ENCODE results near the gene PNPLA6.

DNA sequence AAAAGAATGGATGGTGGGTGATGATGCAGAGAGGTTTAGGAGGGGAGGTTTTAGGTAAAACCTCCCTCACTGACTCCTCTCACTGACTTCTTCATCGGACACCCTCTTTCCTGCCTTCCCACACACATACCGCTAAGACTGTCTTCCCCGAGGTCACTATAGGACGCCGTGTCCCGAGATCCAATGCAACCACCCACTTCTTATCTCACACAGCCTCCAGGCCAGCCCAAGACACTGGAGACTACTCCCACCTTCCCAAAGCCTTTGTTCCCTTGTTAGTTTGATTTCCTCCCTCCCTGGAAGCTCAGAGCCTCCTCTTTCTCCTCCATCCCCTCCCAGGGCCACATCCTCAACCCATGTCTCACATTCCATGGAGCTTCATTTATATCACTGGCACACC is 43.7 kb downstream of the PNPLA6 start:
- TF ChIP-seq, protein P1, sequence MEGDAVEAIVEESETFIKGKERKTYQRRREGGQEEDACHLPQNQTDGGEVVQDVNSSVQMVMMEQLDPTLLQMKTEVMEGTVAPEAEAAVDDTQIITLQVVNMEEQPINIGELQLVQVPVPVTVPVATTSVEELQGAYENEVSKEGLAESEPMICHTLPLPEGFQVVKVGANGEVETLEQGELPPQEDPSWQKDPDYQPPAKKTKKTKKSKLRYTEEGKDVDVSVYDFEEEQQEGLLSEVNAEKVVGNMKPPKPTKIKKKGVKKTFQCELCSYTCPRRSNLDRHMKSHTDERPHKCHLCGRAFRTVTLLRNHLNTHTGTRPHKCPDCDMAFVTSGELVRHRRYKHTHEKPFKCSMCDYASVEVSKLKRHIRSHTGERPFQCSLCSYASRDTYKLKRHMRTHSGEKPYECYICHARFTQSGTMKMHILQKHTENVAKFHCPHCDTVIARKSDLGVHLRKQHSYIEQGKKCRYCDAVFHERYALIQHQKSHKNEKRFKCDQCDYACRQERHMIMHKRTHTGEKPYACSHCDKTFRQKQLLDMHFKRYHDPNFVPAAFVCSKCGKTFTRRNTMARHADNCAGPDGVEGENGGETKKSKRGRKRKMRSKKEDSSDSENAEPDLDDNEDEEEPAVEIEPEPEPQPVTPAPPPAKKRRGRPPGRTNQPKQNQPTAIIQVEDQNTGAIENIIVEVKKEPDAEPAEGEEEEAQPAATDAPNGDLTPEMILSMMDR (optimal IDR thresholded peaks at IDR 0.05 in 1 of 3, IDR thresholded peaks at IDR 0.05 in 1 of 3, conservative IDR thresholded peaks at IDR 0.05 in 1 of 3; ENCODE audit: extremely low read depth in 1 of 3, insufficient read depth in 2 of 3, low read length in 3 of 3) = no peak
- TF ChIP-seq EZH2 (IDR thresholded peaks at IDR 0.05; ENCODE audit: low read length) = no peak

Measured in keratinocyte (primary cell).